Mesothelial cell of epicardium (in vitro differentiated cells): ENCODE results near the gene PHACTR1. TPM values are rescaled to one million over a fixed set of nuclear protein-coding genes. Genes with fewer than 3 reads are reported as not detected.

Experiments
- DNase-seq, 2 experiments: peaks; one replicate each; pipeline ENCODE4 v3.0.0; 2021; ENCODE audit warnings: low spot score in 2 of 2; ENCODE audit not compliant: unreplicated experiment in 2 of 2
- H3K27ac Mint-ChIP-seq: 2 replicates; pipeline ENCODE4 v1.8.0; 2021; ENCODE audit warnings: mixed read lengths
- H3K27me3 Mint-ChIP-seq: 2 replicates; pipeline ENCODE4 v1.8.0; 2021; ENCODE audit warnings: low read depth, mixed read lengths
- H3K36me3 Mint-ChIP-seq: 2 replicates; pipeline ENCODE4 v1.8.0; 2021; ENCODE audit warnings: mixed read lengths
- H3K4me1 Mint-ChIP-seq: 2 replicates; pipeline ENCODE4 v1.8.0; 2021; ENCODE audit warnings: mixed read lengths
- H3K4me3 Mint-ChIP-seq: 2 replicates; pipeline ENCODE4 v1.8.0; 2021; ENCODE audit warnings: mild to moderate bottlenecking, moderate library complexity, mixed read lengths
- H3K9me3 Mint-ChIP-seq: 2 replicates; pipeline ENCODE4 v1.8.0; 2021; ENCODE audit warnings: mixed read lengths
- CTCF ChIP-seq: fragments of 200-600 bp; sonication (generic); IDR thresholded peaks from one replicate; pipeline ENCODE4 v1.5.0; 2021; ENCODE audit warnings: antibody characterized with exemption; ENCODE audit not compliant: unreplicated experiment
- total RNA-seq: library from RNA; stranded (reverse); gene quantifications from 3 replicates; pipeline ENCODE4 v1.2.1, GENCODE V29; 2021

The PHACTR1 gene
- total RNA-seq, 1 donor from 2014 or later: 0.76 TPM

- peaks cover 17% of the 10 kb centered on the region for H3K9me3 Mint-ChIP-seq
- no peaks in the 10 kb centered on the region for H3K27me3 Mint-ChIP-seq
- H3K36me3 Mint-ChIP-seq: peaks cover 22% of the 10 kb centered on the region
- TF ChIP-seq CTCF: no peak
- H3K4me1 Mint-ChIP-seq: peaks cover 8% of the 10 kb centered on the region
- no peak overlapping the region for H3K4me3 Mint-ChIP-seq
- DNase-seq: no peak
- no peak overlapping the region for H3K27ac Mint-ChIP-seq
These were observed 566.8 kb downstream of the PHACTR1 start for GRCh38 chr6:13283331-13283730.

GRCh38 chr6:13284646-13285045 lies 568.1 kb downstream of the PHACTR1 start:
- Mint-ChIP-seq H3K27me3 (no peaks in the 10 kb centered on the region), H3K4me3 (no peak overlapping the region), H3K9me3 (peaks cover 17% of the 10 kb centered on the region), H3K36me3 (peaks cover 33% of the 10 kb centered on the region), H3K27ac (no peak overlapping the region), H3K4me1 (peaks cover 2% of the 10 kb centered on the region)
- DNase-seq: no peak
- no peak for TF ChIP-seq CTCF

GRCh38 chr6:13285705-13286104 lies 569.1 kb downstream of the PHACTR1 start:
- TF ChIP-seq CTCF: no peak
- Mint-ChIP-seq H3K27me3 (no peaks in the 10 kb centered on the region), H3K4me1 (peaks cover 7% of the 10 kb centered on the region), H3K36me3 (peaks cover 38% of the 10 kb centered on the region), H3K4me3 (no peak overlapping the region), H3K27ac (no peak overlapping the region), H3K9me3 (peaks cover 17% of the 10 kb centered on the region)
- no peak for DNase-seq

GRCh38 chr6:13286181-13286580 lies 569.6 kb downstream of the PHACTR1 start:
- Mint-ChIP-seq H3K36me3 (peaks cover 38% of the 10 kb centered on the region), H3K27ac (no peak overlapping the region), H3K4me1 (peaks cover 7% of the 10 kb centered on the region), H3K4me3 (no peak overlapping the region), H3K9me3 (peaks cover 17% of the 10 kb centered on the region), H3K27me3 (no peaks in the 10 kb centered on the region)
- DNase-seq: no peak
- no peak for TF ChIP-seq CTCF

- no peak overlapping the region for H3K27ac Mint-ChIP-seq
- peaks cover 38% of the 10 kb centered on the region for H3K36me3 Mint-ChIP-seq
- no peak overlapping the region for H3K4me3 Mint-ChIP-seq
- H3K9me3 Mint-ChIP-seq: peaks cover 17% of the 10 kb centered on the region
- TF ChIP-seq CTCF: no peak
- H3K4me1 Mint-ChIP-seq: peaks cover 7% of the 10 kb centered on the region
- no peaks in the 10 kb centered on the region for H3K27me3 Mint-ChIP-seq
- no peak for DNase-seq
These were observed 570.5 kb downstream of the PHACTR1 start for GRCh38 chr6:13287104-13287503.

- Mint-ChIP-seq H3K4me3 (no peak overlapping the region), H3K9me3 (peaks cover 17% of the 10 kb centered on the region), H3K27me3 (no peaks in the 10 kb centered on the region), H3K4me1 (peaks cover 7% of the 10 kb centered on the region), H3K36me3 (peaks cover 44% of the 10 kb centered on the region), H3K27ac (no peak overlapping the region)
- no peak for TF ChIP-seq CTCF
- DNase-seq: no peak
These were observed 571.9 kb downstream of the PHACTR1 start for GRCh38 chr6:13288481-13288880.
